Measurements from ENCODE around the gene CBLN1. TPM values are rescaled to one million over a fixed set of nuclear protein-coding genes. Genes with fewer than 3 reads are reported as not detected.

The CBLN1 gene
- total and polyA plus RNA-seq, 2 of the 4 experiments (the other 2 are of a cell fraction): not detected

DNA sequence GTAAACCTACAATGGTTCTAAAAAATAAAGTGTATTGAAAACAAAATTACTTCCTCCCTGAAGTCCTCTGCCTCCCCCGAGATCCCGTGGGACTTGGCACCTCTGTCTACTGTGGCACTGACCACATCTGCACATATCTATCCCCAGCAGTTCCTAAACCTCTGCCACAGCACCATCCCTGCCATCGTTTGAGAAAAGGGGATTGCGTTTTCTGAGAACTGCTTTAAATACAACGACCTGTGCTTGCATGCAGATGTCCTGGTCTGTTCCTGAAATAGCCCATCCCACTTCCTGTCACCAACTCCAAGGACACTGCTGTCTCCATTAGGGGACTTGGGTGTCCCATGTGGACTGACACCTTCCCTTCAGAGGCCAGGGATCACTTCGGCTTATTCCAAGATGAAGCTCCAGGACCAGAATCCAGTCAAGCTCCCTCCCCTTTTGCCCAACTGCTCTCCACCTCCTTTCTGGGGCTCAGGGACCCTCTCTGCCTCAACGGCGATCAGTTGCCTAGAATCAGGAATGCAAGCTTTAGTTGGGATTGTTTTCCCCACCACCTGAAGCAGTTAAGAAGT, 20.6 kb downstream of the CBLN1 start:
- no peak overlapping the region for H4K91ac ChIP-seq (ENCODE audit: insufficient read depth, low read depth, low read length)
- no peak overlapping the region for H3K27ac ChIP-seq (ENCODE audit: insufficient read depth, low read length)
- H3K4me1 ChIP-seq (ENCODE audit: control insufficient read depth, insufficient read depth, low read length): no peaks in the 10 kb centered on the region
- no peak overlapping the region for H2AK9ac ChIP-seq (replicated peaks; ENCODE audit: low read depth, low read length, poor library complexity)
- H4K20me1 ChIP-seq (ENCODE audit: insufficient read depth, low read length): no peaks in the 10 kb centered on the region
- no peak overlapping the region for H3K4me2 ChIP-seq (ENCODE audit: low read depth, low read length)
- H3K14ac ChIP-seq (replicated peaks; ENCODE audit: low read depth, low read length): no peak overlapping the region
- H2BK5ac ChIP-seq (ENCODE audit: low read depth, low read length, poor library complexity, severe bottlenecking): no peak overlapping the region
- no peak overlapping the region for H3K56ac ChIP-seq (ENCODE audit: extremely low read depth, insufficient read depth, low read length)
- ATAC-seq (ENCODE audit: low read depth) (no peak), DNase-seq (no peak)
- no peak overlapping the region for H2BK120ac ChIP-seq (ENCODE audit: low read depth, low read length)
- TF ChIP-seq RFX5 (IDR thresholded peaks at IDR 0.05; ENCODE audit: low read depth, low read length): no peak
- no peak overlapping the region for H2AFZ ChIP-seq (replicated peaks; ENCODE audit: low read length, poor library complexity)
- POLR2A ChIA-PET (ENCODE audit: unreplicated experiment): no interaction called here
- no peak overlapping the region for H4K5ac ChIP-seq (ENCODE audit: low read depth, low read length)
- H3K18ac ChIP-seq (ENCODE audit: low read depth, low read length): no peak overlapping the region
- H3K4ac ChIP-seq (ENCODE audit: low read depth, low read length): no peak overlapping the region
- H3K9me3 ChIP-seq (ENCODE audit: control insufficient read depth, insufficient read depth, low read length): no peaks in the 10 kb centered on the region
- intact Hi-C loops (cut with micrococcal nuclease): no loop called here
- no peaks in the 10 kb centered on the region for H3K27me3 ChIP-seq (ENCODE audit: control insufficient read depth, insufficient read depth, low read length)
- no peak overlapping the region for H3K9ac ChIP-seq (ENCODE audit: low read depth, low read length)
- H3K79me1 ChIP-seq (ENCODE audit: low read depth in 1 of 2, low read length in 2 of 2): no peaks in the 10 kb centered on the region
- WGBS, 2 experiments (ENCODE audit: extremely low coverage in 2 of 2, insufficient read length in 1 of 2): 10% methylated on average over 2 of the region's 8 CpGs; no CpG with 5 or more reads in 1 of the 2 experiments
- H2BK15ac ChIP-seq (ENCODE audit: low read depth, low read length): no peak overlapping the region
- H3K36me3 ChIP-seq (ENCODE audit: control insufficient read depth, insufficient read depth, low read length): no peaks in the 10 kb centered on the region
- H3K4me3 ChIP-seq (ENCODE audit: insufficient read depth, low read depth, low read length): no peak overlapping the region
- H4K8ac ChIP-seq (ENCODE audit: low read depth in 2 of 2, low read length in 2 of 2): no peak overlapping the region
- H2BK20ac ChIP-seq (ENCODE audit: low read depth, low read length): no peak overlapping the region
- dilution Hi-C loops (cut with HindIII; ENCODE audit: low sequenced_read_pairs, unreplicated experiment): no loop called here
- H3K9me1 ChIP-seq (ENCODE audit: insufficient read depth, low read length): no peaks in the 10 kb centered on the region
- H3K23ac ChIP-seq (ENCODE audit: low read depth, low read length): no peak overlapping the region
- CTCF ChIA-PET: interaction anchor here (0.6 kb wide), 1 partner anchor 48 kb away, joined by 3 read pairs; no protein-coding TSS in a partner anchor
- BruUV-seq (replicated peaks): no TSS peak
- H2AK5ac ChIP-seq (ENCODE audit: low read depth, low read length): no peak overlapping the region
- in situ Hi-C loops (cut with MboI; ENCODE audit: low sequenced_read_pairs): no loop called here
